ENCODE measurements around the gene UCN.
"Not testable (repeated sequence)": the region's sequence is repeated elsewhere in the genome, so short reads cannot be mapped to it uniquely, and the experiment has no call there.

UCN gene

GRCh38 chr2:27314709-27315108 is 6.5 kb upstream of the UCN start:
- DNase-seq, result no peak

GRCh38 chr2:27313882-27314645 is 5.8 kb upstream of the UCN start:
- DNase-seq, result no peak

GRCh38 chr2:27312152-27312551 is 3.9 kb upstream of the UCN start:
- no peak for DNase-seq

GRCh38 chr2:27309651-27310050 is 1.4 kb upstream of the UCN start:
- no peak for DNase-seq

- DNase-seq, result no peak
Measured at GRCh38 chr2:27307545-27308358, 493 bp downstream of the UCN start.

- DNase-seq, result no peak
Measured at GRCh38 chr2:27307287-27307544, 1.0 kb downstream of the UCN start.

GRCh38 chr2:27306573-27307286 is 1.5 kb downstream of the UCN start:
- DNase-seq, result no peak

- no peak for DNase-seq
Measured at GRCh38 chr2:27306136-27306535, 2.1 kb downstream of the UCN start.

- DNase-seq, result no peak
Measured at GRCh38 chr2:27305516-27305915, 2.7 kb downstream of the UCN start.

- no peak for DNase-seq
Measured at GRCh38 chr2:27304488-27305240, 3.6 kb downstream of the UCN start.

- DNase-seq, result peak; percentile 67
Measured at GRCh38 chr2:27303093-27304025, 4.9 kb downstream of the UCN start.

GRCh38 chr2:27300606-27301005 is 7.6 kb downstream of the UCN start:
- DNase-seq, result not testable (repeated sequence)

- no peak for DNase-seq
Measured at GRCh38 chr2:27298391-27299080, 9.7 kb downstream of the UCN start.

- DNase-seq, result no peak
Measured at GRCh38 chr2:27297195-27297594, 11.1 kb downstream of the UCN start.

GRCh38 chr2:27296481-27296880 is 11.8 kb downstream of the UCN start:
- no peak for DNase-seq

GRCh38 chr2:27294928-27295327 is 13.3 kb downstream of the UCN start:
- DNase-seq, result no peak

- no peak for DNase-seq
Measured at GRCh38 chr2:27291865-27292264, 16.4 kb downstream of the UCN start.

GRCh38 chr2:27290549-27290948 is 17.7 kb downstream of the UCN start:
- DNase-seq, result no peak

- DNase-seq, result no peak
Measured at GRCh38 chr2:27288610-27289009, 19.6 kb downstream of the UCN start.

GRCh38 chr2:27285481-27285880 is 22.8 kb downstream of the UCN start:
- no peak for DNase-seq

GRCh38 chr2:27284996-27285395 is 23.2 kb downstream of the UCN start:
- no peak for DNase-seq

Measured in fibroblast of skin of abdomen (primary cell).